HG03159 (cell line): ENCODE results near the gene AQP11.
"Not testable (repeated sequence)": the region's sequence is repeated elsewhere in the genome, so short reads cannot be mapped to it uniquely, and the experiment has no call there.

Experiments used
- ATAC-seq: cut with Tn5 transposase; IDR thresholded peaks from one replicate; pipeline ENCODE4 v1.9.1; 2021; ENCODE audit warnings: mild to moderate bottlenecking, moderate library complexity; ENCODE audit not compliant: unreplicated experiment

The AQP11 gene

DNA sequence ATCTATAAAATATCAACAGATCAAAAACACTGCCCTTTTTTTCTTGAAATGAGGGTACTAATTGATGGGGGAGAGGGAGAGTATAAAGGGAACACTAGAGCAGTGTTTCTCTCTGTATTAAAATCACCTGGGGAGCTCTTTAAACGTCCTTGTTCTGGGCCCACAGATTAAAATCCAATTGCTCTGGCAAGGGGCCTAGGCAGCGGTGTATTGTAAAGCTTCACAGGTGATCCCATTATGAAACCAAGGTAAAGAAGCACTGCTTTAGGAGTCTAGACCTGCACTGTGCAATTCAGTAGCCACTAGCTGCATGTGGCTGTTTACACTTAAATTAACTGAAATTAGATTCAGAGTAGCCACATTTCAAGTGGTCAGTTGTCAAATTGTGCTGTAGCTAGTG, 3.0 kb downstream of the AQP11 start:
- ATAC-seq = no peak

DNA sequence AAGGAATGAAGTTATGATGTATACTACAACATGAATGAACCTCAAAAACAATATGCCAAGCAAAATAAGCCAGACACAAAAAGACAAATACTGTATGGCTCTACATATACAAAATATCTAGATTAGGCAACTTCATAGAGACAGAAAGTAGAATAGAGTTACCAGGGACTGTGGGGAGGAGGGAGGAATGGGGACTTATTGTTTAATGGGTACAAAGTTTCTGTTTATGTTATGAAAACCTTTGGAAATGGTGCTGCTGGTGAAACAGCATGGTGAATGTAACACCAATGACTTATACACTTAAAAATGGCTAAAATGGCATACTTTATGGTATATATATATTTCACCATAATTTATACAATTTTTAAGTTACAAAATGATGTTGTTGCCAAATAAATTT, 4.1 kb downstream of the AQP11 start:
- no peak for ATAC-seq

DNA sequence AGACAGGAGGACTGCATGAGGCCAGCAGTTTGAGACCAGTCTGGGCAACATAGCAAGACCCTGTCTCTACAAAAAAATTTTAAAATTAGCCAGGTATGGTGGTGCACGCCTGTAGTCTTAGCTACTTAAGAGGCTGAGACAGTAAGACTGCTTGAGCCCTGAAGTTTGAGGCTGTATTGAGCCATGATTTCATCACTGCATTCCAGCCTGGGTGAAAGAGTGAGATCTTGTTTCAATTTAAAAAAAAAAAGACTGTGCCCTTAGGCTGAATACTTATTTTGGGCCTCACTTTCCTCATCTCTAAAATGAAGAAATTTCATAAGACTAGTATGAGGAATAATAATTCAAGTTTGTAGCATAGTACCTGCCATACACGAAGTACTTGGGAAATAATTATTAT, 6.9 kb downstream of the AQP11 start:
- ATAC-seq = no peak

GRCh38 chr11:77598195-77598594, 8.4 kb downstream of the AQP11 start:
- no peak for ATAC-seq

- no peak for ATAC-seq
Observed at GRCh38 chr11:77602381-77603088, 12.8 kb downstream of the AQP11 start.

DNA sequence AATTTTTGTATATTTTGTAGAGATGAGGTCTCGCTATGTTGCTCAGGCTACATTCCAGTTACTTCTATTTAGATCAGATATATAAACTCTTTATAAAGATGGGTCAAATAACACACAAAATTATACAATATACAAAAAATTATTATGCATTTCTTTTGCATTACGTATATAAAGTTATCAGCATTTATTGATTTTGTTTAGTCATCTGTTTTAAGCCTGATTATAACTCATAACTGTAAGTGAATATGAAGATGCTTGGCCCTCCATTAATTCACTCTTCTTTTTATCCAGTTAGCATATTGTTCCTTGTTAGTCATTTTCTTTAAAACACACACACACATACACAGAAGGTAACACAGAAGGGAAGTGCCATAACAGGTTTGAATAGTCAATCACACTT, 14.5 kb downstream of the AQP11 start:
- ATAC-seq = no peak

DNA sequence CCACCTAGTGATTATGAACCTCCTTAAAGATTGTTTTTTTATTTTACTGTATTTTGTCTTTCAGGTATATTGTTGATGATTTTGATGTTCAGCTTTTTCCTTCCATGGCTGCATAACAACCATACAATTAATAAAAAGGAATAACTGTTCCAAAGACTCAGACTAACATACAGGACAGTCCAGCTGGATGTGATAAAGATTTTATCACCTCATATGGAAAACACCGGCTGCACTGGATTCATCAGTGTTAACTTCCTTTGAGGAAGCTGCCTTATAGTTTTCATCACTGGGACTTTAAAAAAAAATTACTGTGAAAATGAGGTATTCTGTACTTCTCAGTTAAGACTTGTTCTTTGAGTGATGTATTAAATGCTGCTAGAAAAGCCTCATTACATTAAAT, 19.5 kb downstream of the AQP11 start:
- no peak for ATAC-seq

DNA sequence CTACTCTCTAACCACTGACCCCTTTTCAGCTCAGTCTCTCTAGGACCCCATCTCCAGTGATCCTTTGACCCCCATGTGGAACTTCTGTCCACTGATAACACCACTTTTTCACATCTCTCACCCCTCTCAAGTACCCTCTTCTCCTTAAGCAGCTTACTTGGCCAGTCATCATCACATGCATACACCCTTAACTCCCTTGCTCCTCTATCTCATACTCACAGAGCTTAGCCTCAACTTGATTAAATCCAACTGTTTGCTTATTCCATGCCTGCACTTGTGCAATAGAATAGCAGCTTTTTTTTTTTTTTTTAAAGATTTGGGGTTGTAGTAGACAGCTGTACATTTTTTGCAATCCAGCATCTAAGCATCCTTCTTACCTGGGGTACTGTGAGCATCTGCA, 22.2 kb downstream of the AQP11 start:
- ATAC-seq = no peak

- no peak for ATAC-seq
Observed at GRCh38 chr11:77617892-77618291, 28.1 kb downstream of the AQP11 start.

GRCh38 chr11:77619576-77620198, 29.9 kb downstream of the AQP11 start:
- no peak for ATAC-seq

GRCh38 chr11:77630157-77630710, 40.5 kb downstream of the AQP11 start:
- ATAC-seq = no peak

DNA sequence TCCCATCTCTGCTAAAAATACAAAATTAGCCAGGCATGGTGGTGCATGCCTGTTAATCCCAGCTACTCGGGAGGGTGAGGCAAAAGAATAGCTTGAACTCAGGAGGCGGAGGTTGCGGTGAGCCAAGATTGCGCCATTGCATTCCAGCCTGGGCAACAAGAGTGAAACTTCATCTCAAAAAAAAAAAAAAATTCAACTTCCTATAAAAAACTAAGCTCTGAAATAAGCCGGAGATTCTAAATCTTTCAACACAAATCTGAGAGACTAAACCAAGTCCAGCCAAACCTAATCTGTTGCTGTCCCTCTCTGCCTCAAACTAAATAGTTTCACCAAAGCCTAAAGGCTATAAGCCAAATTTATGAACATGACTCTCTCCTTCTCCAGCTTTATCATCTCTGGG, 44.2 kb downstream of the AQP11 start:
- not testable (repeated sequence) for ATAC-seq

GRCh38 chr11:77636731-77637344, 47.1 kb downstream of the AQP11 start:
- no peak for ATAC-seq

DNA sequence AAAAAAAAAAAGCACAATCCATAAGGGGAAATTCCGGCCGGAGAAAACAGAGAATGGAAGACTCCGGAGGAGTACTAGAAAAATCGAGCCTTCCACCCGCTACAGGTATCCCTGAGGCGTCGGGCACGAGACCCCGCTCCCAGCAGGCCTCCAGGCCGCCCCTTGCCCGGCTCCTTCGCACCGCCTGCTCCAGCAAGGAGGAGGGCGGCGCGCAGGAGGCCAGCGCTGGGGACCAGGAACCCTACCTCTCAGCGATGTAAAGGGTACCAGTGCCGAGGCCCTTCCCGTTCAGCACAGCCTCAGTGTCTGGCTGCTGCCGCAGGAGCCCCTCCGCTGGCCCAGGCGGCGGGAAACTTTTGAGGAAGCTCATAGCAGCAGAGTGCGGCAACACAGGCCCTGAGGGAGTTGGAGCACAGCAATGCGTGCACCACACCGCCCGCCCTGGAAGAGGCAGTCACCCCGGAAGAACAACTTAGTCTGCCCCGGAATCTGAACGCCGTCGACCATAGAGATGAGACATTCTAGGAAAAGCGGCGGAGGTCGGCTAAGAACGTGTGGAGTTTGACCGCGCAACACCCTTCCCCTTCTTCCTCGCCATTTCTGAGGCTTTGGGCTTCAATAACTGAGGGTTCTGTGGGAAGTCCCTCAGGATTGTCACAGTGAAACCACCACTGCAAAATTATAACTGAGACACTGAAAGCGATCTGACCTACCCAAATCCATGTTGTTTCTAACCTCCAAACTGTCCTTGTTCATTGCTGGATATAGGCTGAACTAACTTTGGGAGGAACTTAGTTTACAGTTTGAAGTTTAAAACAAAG, 47.8 kb downstream of the AQP11 start, which contains the start of gene CLNS1A:
TSS of gene CLNS1A (minus strand) at position 450 of the 821 bp plus-strand sequence. CDS start at position 370, 80 bp downstream.
- ATAC-seq = peak; percentile 97

- no peak for ATAC-seq
Observed at GRCh38 chr11:77642228-77642627, 52.5 kb downstream of the AQP11 start.

DNA sequence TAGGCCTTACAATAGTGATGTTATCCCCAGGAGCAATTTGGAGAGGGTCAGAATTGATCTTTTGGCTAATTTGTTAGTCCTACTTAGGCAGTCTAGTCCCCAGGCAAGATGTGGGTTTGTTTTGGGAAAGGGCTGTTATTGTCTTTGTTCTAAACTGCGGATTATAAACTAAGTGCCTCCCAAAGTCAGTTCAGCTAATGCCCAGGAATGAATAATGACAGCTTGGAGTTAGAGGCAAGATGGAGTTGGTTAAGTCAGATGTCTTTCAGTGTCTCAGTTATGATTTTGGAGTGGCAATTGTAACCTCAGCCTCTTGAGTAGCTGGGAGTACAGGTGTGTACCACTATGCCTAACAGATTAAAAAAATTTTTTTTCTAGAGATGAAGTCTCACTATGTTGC, 55.1 kb downstream of the AQP11 start:
- no peak for ATAC-seq

DNA sequence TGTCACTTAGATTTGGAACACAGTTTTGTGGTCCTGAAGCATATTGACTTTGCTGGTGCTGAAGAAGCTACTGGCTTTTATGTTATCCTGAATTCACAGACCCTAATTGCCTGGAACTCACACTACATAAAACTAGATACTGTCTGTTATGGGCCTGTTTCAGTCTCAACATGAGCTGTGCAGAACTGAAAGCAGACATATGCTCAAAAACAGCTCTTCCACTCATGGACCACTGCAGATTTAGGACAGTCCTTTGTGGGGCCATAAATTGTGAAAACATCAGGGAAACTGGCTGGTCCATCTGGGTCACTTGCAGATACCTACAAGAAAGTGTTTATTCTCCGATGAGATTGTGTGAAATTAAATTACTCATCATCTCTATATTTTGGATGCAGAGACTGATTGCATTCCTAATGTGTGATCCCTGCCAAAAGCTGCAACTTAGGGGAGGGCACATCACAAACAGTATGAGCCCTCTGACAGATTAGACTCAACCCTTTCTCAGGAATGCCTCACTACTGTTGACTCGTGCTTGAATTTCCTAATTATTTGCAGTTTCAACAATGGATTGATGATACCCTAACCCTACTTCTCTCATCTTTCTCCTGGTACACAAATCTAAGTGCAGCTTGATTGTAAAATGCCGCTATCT, 58.0 kb downstream of the AQP11 start:
- no peak for ATAC-seq

DNA sequence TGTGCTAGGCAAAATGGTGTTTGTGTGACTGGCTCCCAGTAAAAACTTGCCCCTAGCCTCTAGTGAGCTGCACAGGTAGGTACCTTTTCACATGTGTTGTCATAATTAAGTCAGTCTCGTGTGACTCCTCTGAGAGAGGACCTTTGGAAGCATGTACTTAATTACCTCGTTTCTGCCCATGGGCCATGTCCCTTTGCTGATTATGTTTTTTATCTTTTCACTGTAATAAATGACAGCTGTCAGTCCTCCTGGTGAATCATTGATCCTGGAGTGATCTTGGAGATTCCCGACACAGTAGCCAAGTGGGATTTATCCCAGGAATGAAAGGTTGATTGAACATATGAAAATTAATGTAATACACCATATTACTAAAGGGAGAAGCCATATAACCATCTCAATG, 60.4 kb downstream of the AQP11 start:
- ATAC-seq = no peak

- no peak for ATAC-seq
Observed at GRCh38 chr11:77654770-77655434, 65.1 kb downstream of the AQP11 start.

- no peak for ATAC-seq
Observed at GRCh38 chr11:77656362-77656761, 66.6 kb downstream of the AQP11 start.
